Measurements from ENCODE around the gene NUFIP2.
"Not testable (repeated sequence)": the region's sequence is repeated elsewhere in the genome, so short reads cannot be mapped to it uniquely, and the experiment has no call there.

The NUFIP2 gene

DNA sequence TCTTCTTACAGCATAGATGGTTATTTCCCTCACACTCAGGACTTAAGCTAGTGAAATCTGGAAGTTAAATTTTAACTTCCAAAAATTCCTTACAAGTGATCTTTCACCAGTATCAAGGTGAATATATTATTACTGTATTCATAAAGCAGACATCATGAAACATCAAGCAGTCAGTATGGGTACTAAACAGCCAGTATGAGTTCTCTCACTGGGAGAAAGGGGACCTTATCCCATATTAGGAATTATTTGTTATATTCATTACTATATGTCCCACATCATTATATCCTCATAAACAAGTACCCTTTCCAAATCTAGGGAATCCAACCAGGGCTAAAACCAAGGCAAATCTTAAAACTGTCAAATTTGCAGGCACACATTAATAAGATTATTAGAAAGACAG lies 15.3 kb downstream of the NUFIP2 start:
- no peak for DNase-seq (ENCODE audit: low read depth)

DNA sequence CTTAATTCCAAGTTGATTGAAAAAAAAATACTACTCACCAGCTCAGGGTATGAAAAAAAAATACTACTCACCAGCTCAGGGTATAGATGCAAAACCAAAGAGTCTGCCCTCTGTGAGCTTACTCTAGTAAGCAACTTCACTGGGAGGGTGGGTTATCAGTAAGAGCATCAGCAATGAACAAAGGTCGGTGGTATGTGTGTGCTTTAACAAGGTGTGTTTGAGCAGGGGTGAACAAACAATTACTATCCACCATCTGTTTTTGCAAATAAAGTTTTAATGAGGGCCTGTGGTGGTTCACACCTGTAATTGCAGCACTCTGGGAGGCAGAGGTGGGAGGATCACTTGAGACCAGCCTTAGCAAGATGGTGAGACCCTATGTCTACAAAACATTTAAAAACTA lies 20.0 kb downstream of the NUFIP2 start:
- no peak for DNase-seq (ENCODE audit: low read depth)

DNA sequence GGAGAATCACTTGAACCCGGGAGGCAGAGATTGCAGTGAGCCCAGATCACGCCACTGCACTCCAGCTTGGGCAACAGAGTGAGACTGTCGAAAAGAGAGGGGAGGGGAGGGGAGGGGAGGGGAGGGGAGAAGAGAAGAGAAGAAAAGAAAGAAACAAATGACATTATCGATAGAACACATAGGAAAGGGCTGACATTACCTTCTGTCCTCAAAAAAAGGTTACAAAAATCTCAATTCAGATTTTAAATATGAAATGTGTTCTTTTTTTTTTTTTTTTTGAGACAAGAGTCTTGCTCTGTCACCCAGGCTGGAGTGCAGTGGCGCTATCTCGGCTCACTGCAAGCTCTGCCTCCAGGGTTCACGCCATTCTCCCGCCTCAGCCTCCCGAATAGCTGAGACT lies 22.0 kb downstream of the NUFIP2 start:
- DNase-seq (ENCODE audit: low read depth) = not testable (repeated sequence)

DNA sequence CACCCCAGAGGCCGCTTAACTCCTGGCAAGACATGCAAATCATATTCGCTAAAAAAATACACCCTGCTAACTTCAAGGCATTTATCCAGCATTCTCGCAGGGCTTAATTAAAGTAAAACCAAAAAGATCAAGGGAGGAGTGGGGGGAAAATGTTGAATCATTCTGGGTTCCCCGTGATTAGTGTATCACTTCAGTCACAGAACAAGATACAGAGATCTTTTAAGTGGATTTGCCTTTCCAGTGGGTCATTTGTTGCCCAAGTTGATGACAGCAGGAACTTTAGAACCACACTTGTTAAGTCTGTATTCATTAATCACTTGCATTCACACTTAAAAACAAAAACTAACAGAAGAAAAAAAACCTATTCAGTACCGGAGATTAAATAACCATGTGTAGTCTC lies 30.0 kb downstream of the NUFIP2 start:
- no peak for DNase-seq (ENCODE audit: low read depth)

DNA sequence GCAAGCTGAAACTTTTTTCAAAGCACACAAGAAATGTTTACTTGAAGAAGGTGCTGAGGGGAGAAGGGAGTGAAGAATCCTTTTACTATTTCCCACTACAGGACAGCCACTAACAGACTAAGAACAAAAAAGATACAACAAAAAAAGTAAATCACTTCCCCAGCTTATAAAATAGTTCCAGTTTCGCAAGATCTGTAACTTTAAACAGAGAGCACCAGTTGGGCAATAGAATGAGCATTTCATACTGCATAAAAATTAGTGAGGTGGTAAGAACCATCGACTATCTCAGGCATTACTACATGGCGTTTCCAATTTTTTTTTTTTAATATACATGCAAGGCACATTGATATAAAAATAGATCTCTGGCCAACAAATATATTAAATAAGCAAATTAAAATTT lies 36.2 kb downstream of the NUFIP2 start:
- no peak for DNase-seq (ENCODE audit: low read depth)

DNA sequence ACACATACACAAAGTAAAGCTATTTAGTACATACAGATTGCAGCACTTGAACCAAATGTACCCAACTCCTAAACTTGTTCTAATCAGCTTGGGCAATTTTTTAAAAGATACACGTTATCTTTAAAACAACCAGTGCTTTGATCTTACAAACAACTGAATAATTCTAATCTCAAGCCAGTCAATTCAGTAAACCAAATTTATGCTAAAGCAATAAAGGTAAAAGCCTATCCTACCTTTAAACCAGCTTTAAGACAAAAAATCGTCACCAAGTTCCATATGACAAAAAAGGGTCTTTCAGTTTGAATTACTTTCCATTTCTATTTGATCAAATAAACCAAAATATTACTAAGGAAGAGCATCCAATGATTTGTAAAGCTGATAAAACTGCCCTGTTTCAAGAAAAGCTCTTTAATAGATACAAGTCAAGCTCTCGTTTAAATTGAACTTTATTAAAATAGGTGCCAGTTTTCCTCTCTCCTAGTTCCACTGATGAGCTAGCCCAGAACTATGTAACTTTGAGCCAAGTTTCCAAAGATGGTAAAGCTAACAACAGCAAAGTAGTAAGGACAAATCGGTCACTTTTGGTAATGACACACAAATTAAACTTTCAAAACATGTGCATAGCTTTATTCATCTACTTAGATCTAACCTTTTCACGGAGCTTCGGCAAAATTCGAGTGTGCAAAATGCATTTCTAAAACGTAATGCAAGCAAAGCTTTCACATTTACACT lies 37.0 kb downstream of the NUFIP2 start:
- no peak for DNase-seq (ENCODE audit: low read depth)

DNA sequence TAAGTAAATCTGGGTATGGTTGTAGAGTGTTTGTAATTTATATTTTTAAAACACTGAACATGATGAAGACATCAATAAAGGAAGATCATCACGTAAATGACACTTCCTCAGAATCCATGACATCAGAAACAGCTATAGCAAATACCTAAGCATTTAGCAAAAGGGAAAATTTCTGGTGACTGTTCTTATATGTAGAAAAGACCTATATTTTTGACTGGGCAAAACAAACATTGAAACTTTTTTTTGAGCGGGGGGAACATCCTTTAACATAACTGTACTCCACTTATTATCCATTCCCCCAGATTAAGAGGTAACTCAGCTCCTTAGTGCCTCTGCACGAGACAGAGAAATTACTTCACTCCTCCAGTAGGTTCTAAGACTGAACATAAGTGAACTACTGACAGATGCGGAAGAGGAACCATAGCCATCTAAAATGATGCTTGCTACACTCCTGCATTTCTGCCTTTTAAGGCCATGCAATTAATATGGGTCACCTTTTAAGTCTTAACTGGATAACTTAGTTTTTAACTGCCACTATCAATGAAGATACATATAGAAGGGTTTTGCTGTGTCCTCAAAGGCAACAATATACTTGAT lies 37.9 kb downstream of the NUFIP2 start:
- DNase-seq (ENCODE audit: low read depth) = no peak

DNA sequence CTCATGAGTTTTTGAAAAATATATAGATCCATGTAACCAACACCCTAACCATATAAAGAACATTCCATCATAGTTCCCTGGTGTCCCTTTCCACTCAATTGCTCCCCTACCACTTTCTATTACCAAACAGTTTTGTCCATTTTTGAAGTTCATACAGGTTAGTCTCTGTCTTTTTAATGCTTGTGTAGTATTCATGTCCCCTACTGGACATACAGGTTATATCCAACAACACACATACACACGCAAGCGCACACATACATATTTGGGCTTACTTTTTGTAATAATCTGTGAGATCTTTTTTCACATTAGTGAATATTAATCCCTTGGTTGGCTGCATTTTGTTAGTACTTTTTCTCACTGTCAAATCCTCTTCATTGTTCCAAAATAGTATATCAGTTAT lies 40.9 kb downstream of the NUFIP2 start:
- DNase-seq (ENCODE audit: low read depth) = no peak

DNA sequence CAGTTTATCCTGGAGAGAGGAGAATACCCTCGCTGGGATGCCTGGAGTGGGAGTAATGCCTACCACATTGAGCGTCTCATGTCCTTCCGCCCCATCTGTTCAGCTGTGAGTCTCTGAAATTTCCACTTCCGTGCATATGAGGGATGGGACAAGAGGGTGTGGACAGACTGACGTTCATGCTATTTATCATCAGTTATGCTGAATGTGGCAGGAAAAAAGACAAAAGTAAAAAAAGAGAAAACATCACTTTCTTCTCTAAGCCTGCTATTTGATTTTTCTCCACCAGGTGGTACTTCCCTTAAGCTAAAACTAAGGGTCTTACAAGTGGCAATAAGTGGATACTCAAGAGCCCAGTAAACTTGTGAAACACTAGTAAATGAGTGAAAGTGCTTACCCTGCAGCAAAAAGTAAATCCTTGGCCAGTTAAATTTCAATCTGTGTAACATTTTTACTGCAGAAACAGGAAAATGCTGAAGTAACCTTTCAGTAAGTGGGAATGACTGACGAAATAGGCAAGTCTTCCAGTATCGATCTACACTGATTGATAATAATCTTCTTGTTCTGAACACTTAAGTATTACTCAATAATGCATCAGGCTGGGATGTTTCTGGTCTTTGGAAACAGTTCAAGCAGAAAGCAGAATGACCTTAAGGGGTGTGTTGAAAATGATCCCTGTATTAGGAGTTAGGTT lies 41.7 kb downstream of the NUFIP2 start:
- no peak for DNase-seq (ENCODE audit: low read depth)

DNA sequence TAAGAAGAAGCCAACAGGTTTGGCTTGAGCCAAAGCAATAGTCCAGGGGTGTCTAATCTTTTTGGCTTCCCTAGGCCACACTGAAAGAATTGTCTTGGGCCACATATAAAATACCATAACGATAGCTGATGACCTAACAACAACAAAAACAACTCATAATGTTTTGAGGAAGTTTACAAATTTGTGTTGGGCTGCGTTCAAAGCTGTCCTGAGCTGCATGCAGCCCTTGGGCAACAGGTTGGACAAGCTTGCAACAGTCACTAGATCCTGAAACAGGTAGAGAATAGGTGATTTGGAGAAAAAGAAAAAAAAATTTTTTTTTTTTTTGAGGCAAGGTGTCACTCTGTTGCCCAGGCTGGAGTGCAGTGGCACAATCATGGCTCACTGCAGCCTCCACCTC lies 42.8 kb downstream of the NUFIP2 start:
- no peak for DNase-seq (ENCODE audit: low read depth)

DNA sequence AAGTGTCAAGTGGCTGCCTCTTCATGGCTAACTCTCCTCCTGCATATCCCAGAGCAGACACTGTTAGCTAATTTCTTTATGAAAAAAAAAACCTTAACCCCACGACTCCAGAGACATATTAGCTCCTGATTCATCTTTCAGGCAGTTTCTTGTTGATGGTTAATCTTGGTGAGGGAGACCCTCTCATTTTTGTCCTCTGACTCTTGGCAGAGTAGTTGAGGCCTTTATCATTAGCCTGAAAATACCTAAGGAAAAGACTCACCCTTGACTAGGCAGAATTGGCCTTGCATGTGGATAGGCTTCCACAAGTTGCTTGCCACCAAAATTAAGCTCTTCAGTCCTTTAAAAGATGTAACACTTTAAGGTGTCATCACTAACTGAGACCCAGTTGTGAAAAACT lies 43.3 kb downstream of the NUFIP2 start:
- no peak for DNase-seq (ENCODE audit: low read depth)

DNA sequence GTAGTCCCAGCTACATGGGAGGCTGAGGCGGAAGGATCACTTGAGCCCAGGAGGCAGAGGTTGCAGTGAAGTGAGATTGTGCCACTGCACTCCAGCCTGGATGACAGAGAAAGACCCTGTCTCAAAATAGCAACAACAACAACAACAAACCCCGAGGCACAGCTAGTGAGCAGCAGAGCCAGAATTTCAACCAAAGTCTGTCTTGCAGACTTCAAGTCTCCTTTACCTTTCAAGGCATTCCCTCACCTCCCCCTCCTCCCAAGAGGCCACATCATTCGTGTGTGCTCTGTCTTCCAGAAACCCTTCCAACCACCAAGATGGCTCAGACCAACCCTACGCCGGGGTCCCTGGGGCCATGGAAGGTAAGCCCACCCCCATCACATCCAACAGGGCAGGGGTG lies 45.1 kb downstream of the NUFIP2 start:
- no peak for DNase-seq (ENCODE audit: low read depth)

DNA sequence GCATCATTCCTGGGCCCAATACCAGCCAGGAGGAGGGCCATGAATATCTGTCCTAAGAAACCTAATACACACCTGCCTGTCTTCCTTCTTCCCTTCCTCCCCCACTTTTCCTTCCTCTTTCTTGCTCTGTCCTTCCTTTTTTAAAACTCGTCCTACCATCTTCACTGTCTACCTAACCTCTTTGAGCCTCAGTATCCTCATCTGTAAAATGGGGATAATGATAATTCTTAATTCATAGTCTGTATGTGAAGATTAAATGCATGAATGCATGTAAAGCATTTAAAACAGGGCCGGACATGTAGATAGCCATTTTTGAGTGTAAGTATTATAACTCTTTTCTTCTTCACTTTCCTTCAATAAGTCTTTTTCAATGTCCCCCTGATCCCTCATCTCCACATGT lies 46.7 kb downstream of the NUFIP2 start:
- DNase-seq (ENCODE audit: low read depth) = no peak

DNA sequence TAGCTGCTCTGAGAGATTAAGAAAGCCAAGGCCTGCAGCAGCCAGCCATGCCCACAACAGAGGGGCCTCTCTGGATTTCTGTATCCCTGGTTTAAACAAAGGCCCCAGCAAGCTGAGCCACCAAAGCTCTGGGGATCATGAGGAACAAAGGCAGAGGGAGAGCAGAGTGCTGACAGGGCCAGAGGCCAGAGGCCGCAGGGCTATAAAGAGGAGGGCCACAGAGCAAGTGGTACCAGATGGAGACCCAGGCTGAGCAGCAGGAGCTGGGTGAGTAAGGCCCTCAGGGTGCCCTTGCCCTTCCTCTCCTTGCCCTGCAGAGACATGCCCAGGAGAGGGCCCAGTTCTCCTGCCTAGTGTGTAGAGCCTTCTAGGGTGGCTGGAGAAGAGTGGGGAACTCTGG lies 47.3 kb downstream of the NUFIP2 start, which contains the start of gene CRYBA1:
Gene CRYBA1, plus strand, starts transcription at position 232 of the 400 bp plus-strand sequence. Its CDS starts 5 bp downstream, at position 237.
- DNase-seq (ENCODE audit: low read depth) = no peak

DNA sequence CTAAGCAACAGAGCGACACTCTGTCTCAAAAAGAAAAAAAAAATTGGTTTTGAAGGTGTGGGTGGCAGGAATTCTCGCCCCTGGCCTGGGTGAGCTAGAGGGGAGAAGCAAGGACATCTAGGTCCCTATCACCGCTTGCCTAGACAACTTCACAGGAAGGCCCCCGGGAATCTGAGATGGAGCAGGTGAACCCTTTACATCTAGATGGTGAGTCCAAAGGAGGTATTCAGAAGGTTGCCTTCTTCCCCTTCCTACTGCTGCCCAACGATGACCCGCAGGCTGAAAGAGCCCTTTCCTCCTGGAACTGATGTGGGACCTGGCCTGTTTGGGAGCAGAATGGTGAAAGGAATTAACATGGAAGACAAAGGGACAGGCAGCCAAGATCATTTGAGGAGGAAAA lies 48.5 kb downstream of the NUFIP2 start:
- DNase-seq (ENCODE audit: low read depth) = no peak

DNA sequence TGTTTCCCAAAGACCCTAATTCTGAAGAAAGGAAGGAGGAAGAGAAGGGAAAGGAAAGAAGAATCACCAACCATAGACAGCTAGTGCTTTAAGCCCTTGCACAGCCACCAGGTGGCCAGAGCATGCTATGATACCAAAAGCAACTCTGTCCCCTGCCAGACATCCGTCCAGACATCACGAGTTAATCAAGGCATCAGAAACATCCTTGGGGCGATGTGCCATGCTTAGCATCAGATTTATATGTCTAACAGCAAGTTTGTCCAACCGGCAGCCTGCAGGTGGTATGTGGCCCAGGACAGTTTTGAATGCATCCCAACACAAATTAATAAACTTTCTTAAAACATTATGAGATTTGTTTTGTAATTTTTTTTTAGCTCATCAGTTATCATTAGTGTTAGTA lies 50.2 kb downstream of the NUFIP2 start:
- no peak for DNase-seq (ENCODE audit: low read depth)

DNA sequence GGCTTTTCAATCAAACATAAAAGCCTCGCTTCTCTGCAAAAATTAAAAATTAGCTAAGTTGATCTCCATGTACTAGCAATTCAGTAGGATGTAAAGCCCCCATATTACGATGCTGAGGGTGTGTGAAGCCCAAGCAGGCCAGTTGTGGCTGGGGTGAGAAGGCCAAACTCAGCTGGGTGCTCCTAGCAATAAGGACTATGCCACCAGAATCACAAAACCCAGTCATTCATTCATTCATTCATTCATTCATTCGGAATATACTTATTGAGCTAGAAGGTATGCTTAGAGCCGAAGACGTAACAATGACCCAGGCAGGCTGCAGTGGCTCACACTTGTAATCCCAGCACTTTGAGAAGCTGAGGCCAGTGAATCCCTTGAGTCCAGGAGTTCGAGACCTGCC lies 51.2 kb downstream of the NUFIP2 start:
- DNase-seq (ENCODE audit: low read depth) = no peak

DNA sequence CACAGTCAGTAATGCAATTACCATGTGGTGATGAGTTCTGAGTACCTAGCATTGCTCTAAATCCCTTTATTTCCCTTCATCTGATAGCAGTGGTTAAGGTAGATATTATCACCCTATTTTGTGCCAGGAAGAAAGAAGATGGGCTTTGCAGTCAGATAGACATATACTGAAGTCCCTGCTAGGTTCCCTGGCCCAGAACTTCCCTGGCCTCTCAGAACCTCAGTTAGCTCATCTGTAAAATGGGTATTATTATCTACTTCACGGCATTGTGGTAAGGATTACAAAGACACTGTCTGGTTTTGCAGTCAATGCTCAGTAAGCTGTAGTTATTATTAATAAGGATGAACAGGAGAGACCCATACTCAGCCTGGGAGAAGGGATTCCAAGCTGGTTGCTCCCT lies 51.9 kb downstream of the NUFIP2 start:
- DNase-seq (ENCODE audit: low read depth) = no peak

DNA sequence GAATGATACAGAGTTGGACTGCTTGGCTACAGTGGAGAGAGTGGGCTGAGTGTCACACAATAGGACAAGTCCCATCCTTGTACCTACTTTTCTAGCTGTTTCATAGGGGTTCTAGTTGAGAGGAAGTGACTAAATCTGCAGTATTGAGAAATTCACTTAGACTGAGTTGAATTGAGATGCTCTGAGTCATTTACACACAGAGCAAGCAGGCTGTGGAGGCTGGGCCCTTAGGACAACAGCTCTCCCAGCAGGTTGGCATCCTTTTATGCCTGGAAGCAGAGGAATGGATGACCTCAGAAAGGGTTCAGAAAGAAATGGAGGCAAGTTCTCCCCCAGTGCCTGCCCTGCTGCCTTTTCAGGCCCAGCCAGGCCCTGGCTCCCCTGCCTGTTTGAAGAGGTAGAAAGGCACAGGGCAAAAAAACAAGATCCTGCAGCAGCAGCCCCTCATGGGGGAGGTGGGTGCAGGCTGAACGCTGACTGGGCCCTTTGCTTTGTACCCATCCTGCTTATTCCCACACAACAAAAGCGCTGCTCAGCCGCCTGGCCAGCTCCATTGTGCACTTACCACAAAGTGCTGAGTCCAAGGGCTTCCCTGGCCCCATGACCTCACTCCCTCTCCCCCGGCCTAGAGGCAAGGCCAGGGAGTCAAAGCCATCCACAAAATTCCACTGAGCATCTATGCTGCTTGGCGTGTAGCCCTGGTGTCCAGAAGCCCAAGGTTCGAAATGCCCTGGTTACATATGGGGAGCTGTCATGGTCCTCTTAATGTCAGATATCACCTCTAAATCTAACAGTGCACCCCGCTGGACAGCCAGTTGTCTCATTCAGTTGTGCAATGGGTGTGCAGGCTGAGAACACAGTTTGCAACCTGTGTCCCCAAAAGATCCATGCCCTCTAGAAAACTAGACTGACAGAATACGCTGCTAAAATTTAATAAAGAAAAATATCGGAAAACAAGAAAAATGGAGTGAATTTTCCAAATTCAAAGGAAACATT lies 52.7 kb downstream of the NUFIP2 start:
- DNase-seq (ENCODE audit: low read depth) = no peak

DNA sequence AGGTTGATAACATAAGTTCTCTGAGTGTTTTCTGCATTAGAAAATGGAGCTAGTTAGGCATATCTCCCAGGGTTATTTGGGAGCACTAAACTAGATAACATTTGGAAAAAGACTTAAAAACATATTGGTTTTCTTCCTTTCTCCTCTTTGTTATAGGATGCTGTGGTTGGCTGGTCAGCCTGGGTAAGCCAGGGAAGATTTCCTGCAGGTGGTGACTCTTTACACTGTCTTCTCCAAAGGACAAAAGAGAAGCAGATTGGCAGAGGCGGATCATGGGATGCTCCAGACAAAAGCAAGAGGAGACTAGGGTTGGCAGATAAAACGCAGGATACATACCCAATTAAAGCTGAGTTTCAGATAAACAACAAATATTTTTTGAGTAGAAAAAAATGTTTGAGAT lies 53.5 kb downstream of the NUFIP2 start:
- DNase-seq (ENCODE audit: low read depth) = no peak

DNA sequence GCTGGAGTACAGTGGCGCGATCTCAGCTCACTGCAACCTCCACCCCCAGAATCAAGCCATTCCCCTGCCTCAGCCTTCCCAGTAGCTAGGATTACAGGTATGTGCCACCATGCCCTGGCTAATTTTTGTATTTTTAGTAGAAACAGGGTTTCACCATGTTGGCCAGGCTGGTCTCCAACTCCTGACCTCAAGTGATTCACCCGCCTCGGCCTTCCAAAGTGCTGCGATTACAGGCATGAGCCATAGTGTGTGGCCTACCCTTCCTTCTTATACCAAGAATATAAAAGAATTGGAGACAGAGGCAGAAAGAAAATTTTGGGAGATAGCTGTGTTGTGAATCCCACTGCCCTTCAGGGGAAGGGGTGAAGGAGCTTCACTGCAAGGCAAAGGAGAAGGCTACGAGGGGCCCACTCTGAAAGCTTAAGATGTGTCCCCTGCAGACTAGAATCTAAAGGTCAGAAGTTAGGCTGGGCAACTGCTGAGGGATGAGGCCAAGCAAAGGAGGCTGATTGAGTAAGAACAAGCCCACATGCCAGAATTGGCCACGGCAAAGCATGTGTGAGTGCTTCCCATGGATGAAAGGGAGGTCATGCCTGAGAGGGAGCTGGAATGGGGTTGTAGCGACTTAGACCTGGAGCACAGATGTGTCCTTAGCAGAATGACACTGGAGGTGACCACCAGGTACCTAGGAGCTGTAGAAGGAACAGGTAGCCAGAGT lies 55.7 kb downstream of the NUFIP2 start:
- DNase-seq (ENCODE audit: low read depth) = no peak
